Dedifferentiated amniotic fluid mesenchymal stem cell (primary cell): Measurements from ENCODE around the gene TLDC2.
"Not testable (repeated sequence)": the region's sequence is repeated elsewhere in the genome, so short reads cannot be mapped to it uniquely, and the experiment has no call there.

Experiments used
- DNase-seq: peaks from one replicate; pipeline ENCODE4 v3.0.0-alpha.2; 2016; ENCODE audit errors: extremely low spot score

Gene TLDC2

DNA sequence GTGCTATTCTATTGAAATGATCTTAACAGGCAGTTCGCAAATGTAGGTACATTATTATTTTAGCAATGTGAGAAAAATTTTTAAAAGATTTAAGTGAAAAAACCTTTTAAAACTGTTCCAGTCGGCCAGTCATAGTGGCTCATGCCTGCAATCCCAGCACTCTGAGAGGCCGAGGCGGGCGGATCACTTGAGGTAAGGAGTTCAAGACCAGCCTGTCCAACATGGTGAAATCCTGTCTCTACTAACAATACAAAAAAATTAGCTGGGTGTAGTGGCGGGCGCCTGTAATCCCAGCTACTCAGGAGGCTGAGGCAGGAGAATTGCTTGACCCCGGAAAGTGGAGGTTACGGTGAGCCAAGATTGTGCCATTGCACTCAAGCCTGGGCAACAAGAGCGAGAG, 29.6 kb downstream of the TLDC2 start:
- DNase-seq, result not testable (repeated sequence)

- DNase-seq, result not testable (repeated sequence)
These were observed 30.1 kb downstream of the TLDC2 start for GRCh38 chr20:36906086-36906485.

DNA sequence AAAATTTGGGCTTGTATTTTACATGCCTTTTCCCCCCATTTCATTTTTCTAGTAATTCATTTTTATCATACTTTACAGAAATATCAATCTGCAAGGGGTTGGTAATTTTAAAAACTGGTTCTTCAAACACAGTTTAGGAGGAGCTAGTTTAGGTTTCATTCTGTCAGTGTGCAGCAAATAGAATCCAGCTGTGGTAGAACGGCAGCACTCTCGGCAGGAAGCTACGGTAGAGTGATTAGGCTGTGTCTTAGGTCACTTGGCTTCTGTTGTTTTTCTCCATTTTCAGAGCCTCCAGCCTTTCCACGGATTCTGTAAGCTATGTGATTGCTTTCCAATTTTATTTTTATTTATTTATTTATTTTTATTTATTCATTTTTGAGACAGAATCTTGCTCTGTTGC, 32.7 kb downstream of the TLDC2 start:
- no peak for DNase-seq

DNA sequence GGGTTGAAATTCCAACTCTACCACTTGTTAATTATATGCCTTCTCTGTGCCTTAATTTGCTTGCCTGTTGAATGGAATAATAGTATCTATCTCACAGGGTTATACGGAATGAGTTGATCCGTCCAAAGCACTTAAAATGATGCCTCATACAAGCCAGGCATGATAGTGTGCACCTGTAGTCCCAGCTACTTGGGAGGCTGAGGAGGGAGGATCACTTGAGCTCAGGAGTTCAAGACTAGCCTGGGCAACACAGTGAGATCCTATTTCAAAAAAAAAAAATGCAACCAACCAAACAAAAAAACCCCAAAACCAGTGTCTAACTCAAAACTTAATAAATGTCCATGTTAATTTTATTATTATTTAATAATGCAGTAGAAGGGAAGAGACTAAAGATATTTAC, 40.3 kb downstream of the TLDC2 start:
- DNase-seq, result no peak

- DNase-seq, result no peak
These were observed 41.3 kb downstream of the TLDC2 start for GRCh38 chr20:36917240-36917639.

DNA sequence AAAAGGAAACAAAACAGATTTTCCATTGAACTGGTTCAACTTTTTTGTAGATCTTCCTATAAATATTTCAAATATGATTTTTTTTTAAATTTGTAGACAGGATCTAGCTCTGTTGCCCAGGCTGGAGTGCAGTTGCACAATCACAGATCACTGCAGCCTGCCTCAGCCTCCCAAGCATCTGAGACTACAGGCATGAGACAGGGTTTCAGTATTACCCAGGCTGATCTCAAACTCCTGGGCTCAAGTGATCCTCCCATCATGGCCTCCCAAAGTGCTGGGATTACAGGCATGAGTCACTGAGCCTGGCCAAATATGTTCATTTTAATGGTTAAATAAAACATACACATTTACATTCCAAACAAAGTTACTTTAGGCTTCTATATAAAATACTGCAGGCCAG, 42.0 kb downstream of the TLDC2 start:
- DNase-seq, result no peak

GRCh38 chr20:36919715-36920333, 43.9 kb downstream of the TLDC2 start:
- DNase-seq, result peak; percentile 69

- no peak for DNase-seq
These were observed 44.4 kb downstream of the TLDC2 start for GRCh38 chr20:36920334-36920730.

DNA sequence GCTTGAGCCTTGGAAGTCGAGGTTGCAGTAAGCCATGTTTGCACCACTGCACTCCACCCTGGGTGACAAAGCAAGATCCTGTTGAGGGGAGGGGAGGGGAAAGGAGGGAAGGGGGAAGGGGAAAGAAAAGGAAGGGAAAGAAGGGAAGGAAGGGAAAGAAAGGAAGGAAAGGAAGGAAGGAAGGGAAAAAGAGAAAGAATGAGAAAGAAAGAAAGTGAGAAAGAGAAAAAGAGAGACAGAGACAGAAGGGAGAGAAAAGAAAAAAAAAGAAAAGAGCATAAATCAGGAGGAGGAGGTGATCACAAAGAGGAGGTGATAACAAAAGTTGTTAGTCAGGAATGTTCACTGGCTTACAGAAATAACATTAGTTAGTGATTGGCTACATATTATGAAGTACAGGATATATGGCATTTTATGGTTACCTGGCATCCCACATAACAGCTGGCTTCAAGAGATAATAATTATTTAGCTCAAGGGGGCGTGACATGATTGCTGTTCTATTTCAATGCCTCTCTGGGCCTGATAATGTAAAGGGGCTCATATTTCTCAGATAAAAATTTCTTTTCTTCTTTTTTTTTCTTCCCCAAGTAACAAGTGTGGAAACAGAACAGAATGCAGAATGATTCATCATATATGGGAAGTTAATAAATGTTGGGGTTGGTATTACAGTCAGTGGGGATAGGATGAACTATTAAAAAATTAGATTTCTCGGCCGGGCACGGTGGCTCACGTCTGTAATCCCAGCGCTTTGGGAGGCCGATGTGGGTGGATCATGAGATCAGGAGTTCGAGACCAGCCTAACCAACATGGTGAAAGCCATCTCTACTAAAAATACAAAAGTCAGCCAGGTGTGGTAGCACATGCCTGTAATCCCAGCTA, 48.5 kb downstream of the TLDC2 start:
- no peak for DNase-seq

GRCh38 chr20:36925234-36925633, 49.3 kb downstream of the TLDC2 start:
- DNase-seq, result no peak

DNA sequence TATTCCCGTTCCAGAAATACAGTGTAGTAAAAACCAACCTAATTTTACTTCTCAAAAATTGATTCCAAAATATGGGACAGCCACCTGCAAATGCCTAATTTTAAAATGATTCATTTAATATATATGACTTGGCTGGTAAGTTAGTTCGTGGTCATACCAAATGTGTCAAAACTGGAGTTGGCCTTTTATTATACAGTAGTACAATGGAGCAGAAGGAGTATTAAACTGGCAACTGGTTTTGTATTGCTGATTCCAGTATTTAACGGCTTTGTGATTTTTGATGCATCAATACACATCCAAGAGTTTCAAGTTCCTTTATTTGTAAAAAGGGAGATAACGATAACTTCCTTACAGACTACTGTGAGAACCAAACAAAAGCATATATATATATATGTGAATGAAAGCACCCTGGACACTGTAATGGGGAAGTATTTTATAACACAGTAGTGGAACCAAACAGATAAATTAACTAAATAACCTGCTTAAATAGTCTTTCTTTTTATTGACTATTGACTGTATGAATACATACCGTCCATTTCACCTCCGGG, 50.8 kb downstream of the TLDC2 start:
- no peak for DNase-seq

DNA sequence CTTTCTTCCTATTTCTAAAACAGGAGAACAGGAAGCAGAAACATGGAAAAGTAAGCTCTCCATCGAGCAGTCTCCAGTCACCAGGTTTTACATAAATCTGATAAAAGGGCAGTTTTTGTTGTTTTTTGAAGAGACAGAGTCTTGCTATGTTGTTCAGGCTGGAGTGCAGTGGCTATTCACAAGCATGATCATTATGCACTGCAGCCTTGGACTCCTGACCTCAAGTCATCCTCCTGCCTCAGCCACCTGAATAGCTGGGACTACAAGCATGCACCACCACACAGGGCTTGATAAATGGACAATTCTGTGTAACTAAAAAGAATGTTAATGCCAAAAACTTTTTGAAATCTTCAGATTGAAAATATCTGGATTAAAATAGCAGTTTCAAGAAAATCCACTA, 51.8 kb downstream of the TLDC2 start:
- no peak for DNase-seq

GRCh38 chr20:36929290-36929689, 53.4 kb downstream of the TLDC2 start:
- DNase-seq, result no peak

- DNase-seq, result no peak
These were observed 53.8 kb downstream of the TLDC2 start for GRCh38 chr20:36929691-36930090.

DNA sequence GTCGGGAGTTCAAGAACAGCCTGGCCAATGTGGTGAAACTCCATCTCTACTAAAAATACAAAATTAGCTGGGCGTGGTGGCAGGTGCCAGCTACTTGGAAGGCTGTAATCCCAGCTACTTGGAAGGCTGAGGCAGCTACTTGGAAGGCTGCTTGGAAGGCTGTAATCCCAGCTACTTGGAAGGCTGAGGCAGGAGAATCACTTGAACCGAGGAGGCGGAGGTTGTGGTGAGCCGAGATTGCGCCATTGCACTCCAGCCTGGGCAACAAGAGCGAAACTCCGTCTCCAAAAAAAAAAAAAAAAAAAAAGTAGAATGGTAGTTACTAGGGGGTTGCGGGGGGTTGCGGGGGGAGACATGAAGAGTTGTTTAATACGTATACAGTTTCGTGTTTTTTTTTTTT, 56.1 kb downstream of the TLDC2 start:
- not testable (repeated sequence) for DNase-seq

DNA sequence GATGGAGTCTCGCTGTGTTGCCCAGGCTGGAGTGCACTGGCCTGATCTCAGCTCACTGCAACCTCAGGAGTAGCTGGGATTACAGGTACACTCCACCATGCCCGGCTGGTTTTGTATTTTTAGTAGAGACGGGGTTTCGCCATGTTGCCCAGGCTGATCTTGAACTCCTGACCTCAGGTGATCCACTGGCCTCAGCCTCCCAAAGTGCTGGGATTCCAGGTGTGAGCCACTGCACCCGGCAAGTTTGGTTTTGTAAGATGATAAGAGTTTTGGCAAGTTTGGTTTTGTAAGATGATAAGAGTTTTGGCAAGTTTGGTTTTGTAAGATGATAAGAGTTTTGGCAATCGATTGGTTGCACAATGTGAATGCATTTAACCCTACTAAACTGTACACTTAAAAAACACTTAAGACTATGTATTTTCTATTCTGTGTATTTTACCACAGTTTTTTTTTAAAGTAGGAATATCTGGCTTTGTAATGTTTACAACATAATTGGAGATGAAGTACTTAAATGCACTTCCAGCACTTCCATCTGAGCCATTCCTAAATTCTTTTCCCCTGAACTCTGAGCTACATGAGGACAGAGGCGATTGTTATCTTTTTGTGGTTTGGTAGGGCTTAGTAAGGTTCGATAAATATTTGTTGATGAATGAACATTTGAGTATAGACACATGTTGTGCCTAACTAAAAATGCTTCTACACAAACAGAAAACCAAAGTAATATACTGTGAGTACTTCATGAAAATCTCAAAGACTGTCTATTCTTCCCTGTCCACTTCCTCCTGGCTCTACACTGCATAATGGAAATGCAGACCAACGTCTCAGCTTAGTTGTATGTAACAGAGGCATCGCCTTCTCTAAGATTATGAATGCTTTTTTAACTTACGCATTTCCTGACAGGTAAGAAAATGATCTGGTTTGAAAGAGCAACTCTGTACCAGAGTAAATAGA, 56.8 kb downstream of the TLDC2 start:
- peak; percentile 32 for DNase-seq

DNA sequence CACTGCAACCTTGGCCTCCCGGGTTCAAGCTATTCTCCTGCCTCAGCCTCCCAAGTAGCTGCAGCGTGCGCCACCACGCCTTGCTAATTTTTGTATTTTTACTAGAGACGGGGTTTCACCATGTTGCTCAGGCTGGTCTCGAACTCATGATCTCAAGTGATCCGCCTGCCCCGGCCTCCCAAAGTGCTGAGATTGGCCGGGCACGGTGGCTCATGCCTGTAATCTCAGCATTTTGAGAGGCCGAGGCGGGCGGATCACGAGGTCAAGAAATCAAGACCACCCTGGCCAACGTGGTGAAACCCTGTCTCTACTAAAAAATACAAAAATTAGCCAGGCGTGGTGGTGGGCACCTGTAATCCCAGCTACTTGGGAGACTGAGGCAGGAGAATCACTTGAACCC, 57.6 kb downstream of the TLDC2 start:
- DNase-seq, result not testable (repeated sequence)

GRCh38 chr20:36936341-36936740, 60.4 kb downstream of the TLDC2 start:
- no peak for DNase-seq

- DNase-seq, result not testable (repeated sequence)
These were observed 60.9 kb downstream of the TLDC2 start for GRCh38 chr20:36936761-36937401.

DNA sequence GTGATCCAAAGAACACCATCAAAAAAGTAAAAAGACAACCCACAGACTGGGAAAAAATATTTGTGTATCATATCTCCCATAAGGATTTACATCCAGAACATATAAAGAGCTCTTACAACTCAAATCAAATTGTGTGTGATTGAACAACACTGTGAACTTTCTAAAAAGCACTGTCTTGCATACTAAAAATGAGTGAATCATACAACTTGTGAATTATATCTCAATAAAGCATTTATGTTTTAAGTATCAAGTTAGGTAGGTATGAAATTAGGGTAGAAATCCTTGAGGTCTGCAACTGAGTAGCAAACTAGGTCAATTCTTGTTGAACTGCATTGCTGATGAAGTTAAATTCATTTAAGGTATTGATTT, 61.4 kb downstream of the TLDC2 start:
- no peak for DNase-seq

GRCh38 chr20:36941401-36941835, 65.5 kb downstream of the TLDC2 start:
- no peak for DNase-seq
